Testis (tissue), 2 donors: ENCODE data around the gene MEGF11.

ENCODE experiments used
- POLR2A ChIP-seq: fragments of 450-650 bp; IDR thresholded peaks from one replicate; pipeline ENCODE4 v1.6.1; 2017; ENCODE audit warnings: antibody characterized with exemption, mild to moderate bottlenecking, moderate library complexity
- TF ChIP-seq, protein P1 (sequence below), 3 experiments: fragments of 450-650 bp in 2 of 3; fragments of 200-600 bp in 1 of 3; sonication (generic) in 1 of 3; IDR thresholded peaks; one replicate each; pipeline ENCODE4 v1.5.1; 2016 to 2019; ENCODE audit warnings: antibody characterized with exemption in 3 of 3, mild to moderate bottlenecking in 2 of 3, moderate library complexity in 1 of 3

DNA sequence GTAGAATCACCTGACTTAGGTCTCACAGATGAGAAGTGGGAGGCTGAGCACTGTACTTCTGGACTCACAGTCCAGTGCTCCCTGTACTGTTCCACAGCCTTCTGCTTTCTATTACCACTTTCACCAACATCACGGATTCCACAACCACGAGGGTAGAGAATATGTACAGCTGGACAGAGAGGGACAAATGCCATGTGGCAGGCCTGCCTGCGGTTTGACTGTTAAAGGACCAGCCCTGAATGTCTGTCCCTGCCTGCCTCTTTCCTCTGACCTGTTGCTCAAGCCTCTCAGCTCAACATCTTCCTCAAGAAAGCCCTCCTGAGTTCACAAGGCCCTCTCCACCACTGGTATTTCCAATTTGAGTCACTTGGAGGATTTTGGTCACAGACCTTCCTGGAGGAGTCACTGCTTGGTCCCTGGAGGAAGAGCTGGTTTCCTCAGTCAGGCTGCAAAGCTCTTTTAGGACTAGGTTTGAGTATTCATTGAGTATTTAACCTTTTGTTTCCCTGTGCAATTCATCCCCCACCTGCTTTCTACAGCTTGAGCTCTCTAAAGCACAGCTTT lies 335.1 kb downstream of the MEGF11 start:
- no peak for TF ChIP-seq POLR2A
- TF ChIP-seq, protein P1, sequence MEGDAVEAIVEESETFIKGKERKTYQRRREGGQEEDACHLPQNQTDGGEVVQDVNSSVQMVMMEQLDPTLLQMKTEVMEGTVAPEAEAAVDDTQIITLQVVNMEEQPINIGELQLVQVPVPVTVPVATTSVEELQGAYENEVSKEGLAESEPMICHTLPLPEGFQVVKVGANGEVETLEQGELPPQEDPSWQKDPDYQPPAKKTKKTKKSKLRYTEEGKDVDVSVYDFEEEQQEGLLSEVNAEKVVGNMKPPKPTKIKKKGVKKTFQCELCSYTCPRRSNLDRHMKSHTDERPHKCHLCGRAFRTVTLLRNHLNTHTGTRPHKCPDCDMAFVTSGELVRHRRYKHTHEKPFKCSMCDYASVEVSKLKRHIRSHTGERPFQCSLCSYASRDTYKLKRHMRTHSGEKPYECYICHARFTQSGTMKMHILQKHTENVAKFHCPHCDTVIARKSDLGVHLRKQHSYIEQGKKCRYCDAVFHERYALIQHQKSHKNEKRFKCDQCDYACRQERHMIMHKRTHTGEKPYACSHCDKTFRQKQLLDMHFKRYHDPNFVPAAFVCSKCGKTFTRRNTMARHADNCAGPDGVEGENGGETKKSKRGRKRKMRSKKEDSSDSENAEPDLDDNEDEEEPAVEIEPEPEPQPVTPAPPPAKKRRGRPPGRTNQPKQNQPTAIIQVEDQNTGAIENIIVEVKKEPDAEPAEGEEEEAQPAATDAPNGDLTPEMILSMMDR (IDR thresholded peaks at IDR 0.05), result no peak
